Measurements from ENCODE around the gene MTA3.

- TF ChIP-seq ZNF274 (IDR thresholded peaks at IDR 0.05; ENCODE audit: low read depth, low read length) (no peak), SUZ12 (IDR thresholded peaks at IDR 0.05; ENCODE audit: extremely low read depth, insufficient read depth, insufficient read length) (no peak)
Observed at GRCh38 chr2:42787424-42787787, 219.0 kb downstream of the MTA3 start.
